HL-60 (cell line): Measurements from ENCODE around the gene RNF223.

Experiments used
- DNase-seq, 2 experiments: peaks; one replicate each; pipeline ENCODE4 v3.0.0-alpha.2; 2010 to 2020; ENCODE audit warnings: low read depth in 1 of 2, low spot score in 1 of 2
- H3K27ac ChIP-seq: fragments of 250-450 bp; sonication (Bioruptor Pico); replicated peaks from 2 replicates; pipeline ENCODE4 v1.5.1; 2020; ENCODE audit warnings: mild to moderate bottlenecking, moderate library complexity
- H3K27me3 ChIP-seq: fragments of 250-450 bp; sonication (Bioruptor Pico); 2 replicates; pipeline ENCODE4 v1.5.1; 2021; ENCODE audit warnings: mild to moderate bottlenecking, moderate library complexity; ENCODE audit not compliant: insufficient read depth, poor library complexity, severe bottlenecking
- H3K4me3 ChIP-seq: replicated peaks from 2 replicates; pipeline ENCODE4 v1.5.1; 2011; ENCODE audit warnings: mild to moderate bottlenecking, control low read depth, low read length; ENCODE audit not compliant: insufficient read depth
- GABPA ChIP-seq: IDR thresholded peaks from 2 replicates; pipeline ENCODE4 v1.6.1; 2012; ENCODE audit warnings: low read depth
- POLR2AphosphoS5 ChIP-seq: IDR thresholded peaks from 2 replicates; pipeline ENCODE4 v1.6.1; 2012; ENCODE audit warnings: low read depth
- SPI1 ChIP-seq: IDR thresholded peaks from 2 replicates; pipeline ENCODE4 v1.6.1; 2012; ENCODE audit warnings: low read depth, mild to moderate bottlenecking, borderline replicate concordance
- TF ChIP-seq, protein P1 (sequence below): IDR thresholded peaks from one replicate; pipeline ENCODE4 v1.5.1; 2011; ENCODE audit warnings: low read length, control low read depth, inconsistent platforms; ENCODE audit not compliant: insufficient read depth
- TF ChIP-seq, protein P2 (sequence below): IDR thresholded peaks from 2 replicates; pipeline ENCODE4 v1.6.1; 2012; ENCODE audit warnings: low read depth; ENCODE audit not compliant: insufficient replicate concordance

RNF223 gene

DNA sequence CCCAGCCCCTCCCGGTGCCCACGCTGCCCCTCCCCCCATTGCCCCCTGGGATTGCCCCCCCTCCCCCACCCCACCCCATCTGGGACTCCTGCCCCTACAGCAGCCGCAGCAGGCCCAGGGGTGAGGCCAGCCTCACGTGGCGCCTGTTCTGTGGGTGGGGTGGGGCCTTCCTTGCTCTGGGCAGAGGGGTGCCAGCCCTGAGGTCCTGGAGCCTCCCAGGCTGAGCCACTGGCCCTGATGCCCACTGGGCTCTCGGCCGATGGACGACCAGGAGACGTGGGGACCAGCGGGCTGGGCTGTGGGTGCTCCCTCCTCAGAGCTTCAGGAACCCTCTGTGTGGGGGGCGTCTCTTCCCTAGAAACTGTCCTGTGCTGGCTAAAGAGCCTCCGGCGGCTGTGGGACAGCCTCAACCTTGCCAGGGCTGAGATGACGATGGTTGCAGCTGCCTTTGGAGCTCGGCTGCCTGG, 47.5 kb upstream of the RNF223 start:
- TF ChIP-seq GABPA = no peak
- TF ChIP-seq, protein P1, sequence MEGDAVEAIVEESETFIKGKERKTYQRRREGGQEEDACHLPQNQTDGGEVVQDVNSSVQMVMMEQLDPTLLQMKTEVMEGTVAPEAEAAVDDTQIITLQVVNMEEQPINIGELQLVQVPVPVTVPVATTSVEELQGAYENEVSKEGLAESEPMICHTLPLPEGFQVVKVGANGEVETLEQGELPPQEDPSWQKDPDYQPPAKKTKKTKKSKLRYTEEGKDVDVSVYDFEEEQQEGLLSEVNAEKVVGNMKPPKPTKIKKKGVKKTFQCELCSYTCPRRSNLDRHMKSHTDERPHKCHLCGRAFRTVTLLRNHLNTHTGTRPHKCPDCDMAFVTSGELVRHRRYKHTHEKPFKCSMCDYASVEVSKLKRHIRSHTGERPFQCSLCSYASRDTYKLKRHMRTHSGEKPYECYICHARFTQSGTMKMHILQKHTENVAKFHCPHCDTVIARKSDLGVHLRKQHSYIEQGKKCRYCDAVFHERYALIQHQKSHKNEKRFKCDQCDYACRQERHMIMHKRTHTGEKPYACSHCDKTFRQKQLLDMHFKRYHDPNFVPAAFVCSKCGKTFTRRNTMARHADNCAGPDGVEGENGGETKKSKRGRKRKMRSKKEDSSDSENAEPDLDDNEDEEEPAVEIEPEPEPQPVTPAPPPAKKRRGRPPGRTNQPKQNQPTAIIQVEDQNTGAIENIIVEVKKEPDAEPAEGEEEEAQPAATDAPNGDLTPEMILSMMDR = no peak
- TF ChIP-seq, protein P2, sequence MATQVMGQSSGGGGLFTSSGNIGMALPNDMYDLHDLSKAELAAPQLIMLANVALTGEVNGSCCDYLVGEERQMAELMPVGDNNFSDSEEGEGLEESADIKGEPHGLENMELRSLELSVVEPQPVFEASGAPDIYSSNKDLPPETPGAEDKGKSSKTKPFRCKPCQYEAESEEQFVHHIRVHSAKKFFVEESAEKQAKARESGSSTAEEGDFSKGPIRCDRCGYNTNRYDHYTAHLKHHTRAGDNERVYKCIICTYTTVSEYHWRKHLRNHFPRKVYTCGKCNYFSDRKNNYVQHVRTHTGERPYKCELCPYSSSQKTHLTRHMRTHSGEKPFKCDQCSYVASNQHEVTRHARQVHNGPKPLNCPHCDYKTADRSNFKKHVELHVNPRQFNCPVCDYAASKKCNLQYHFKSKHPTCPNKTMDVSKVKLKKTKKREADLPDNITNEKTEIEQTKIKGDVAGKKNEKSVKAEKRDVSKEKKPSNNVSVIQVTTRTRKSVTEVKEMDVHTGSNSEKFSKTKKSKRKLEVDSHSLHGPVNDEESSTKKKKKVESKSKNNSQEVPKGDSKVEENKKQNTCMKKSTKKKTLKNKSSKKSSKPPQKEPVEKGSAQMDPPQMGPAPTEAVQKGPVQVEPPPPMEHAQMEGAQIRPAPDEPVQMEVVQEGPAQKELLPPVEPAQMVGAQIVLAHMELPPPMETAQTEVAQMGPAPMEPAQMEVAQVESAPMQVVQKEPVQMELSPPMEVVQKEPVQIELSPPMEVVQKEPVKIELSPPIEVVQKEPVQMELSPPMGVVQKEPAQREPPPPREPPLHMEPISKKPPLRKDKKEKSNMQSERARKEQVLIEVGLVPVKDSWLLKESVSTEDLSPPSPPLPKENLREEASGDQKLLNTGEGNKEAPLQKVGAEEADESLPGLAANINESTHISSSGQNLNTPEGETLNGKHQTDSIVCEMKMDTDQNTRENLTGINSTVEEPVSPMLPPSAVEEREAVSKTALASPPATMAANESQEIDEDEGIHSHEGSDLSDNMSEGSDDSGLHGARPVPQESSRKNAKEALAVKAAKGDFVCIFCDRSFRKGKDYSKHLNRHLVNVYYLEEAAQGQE = no peak
- no peak for TF ChIP-seq POLR2AphosphoS5
- no peak for TF ChIP-seq SPI1
- H3K4me3 ChIP-seq = no peak overlapping the region
- H3K27ac ChIP-seq = no peak overlapping the region
- DNase-seq = no peak
- peaks cover 18% of the 10 kb centered on the region for H3K27me3 ChIP-seq

DNA sequence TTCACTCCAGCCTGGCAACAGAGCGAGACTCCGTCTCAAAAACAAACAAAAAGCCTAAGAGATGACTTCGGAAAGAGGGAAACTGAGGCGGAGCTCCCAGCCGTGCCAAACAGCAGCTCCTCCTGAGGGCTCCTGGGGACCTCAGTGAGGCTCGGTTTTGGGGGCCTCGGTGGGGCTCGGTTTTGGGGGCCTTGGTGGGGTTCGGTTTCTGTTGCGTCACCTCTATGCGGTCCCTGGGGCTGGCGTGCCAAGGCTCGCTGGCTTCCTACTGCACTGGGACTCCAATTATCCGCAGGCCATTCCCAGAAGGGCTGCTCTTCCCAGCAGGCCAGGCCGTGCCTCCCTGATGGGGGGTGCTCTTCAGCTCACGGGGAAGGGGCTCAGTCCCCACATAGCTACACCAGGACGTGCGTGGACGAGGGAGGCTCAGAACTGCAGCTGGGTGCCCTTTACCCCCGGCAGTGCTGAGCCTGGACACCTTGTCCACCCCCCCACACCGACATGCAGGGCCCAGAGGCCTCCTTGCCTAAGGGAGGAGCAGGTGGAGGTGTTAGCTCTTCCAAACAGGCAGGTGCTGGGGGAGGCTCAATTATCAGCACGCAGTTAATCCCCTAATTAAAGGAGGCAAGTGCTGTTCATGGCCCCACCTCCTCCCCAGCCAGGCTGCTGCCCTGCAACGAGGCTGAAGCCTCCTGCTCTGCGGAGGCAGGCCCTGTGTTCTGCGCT, 46.9 kb upstream of the RNF223 start:
- no peak for DNase-seq
- peaks cover 18% of the 10 kb centered on the region for H3K27me3 ChIP-seq
- H3K27ac ChIP-seq = no peak overlapping the region
- TF ChIP-seq SPI1 (no peak), POLR2AphosphoS5 (no peak), GABPA (no peak)
- TF ChIP-seq, protein P1 = no peak
- TF ChIP-seq, protein P2 = no peak
- no peak overlapping the region for H3K4me3 ChIP-seq

DNA sequence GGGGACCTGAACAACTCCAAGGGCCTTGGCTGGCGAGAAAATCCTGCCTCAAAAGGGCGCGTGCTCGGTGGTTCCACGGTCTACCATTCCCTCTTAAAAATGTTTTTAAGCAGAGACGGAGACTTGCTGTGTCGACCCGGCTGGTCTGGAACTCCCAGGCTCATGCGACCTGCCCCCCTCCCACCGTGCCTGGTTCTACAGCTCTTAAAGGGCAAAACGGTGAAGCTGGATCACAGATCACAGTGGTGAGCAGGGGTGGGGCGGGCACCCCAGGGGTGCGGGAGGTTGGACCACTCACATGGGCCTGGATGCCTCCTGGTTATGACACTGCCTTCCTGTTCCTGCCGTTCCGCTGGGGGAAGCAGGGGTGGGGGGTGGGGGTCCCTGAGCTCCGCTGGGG, 46.0 kb upstream of the RNF223 start:
- DNase-seq = no peak
- peaks cover 18% of the 10 kb centered on the region for H3K27me3 ChIP-seq

More for the DNA sequence above, 46.0 kb upstream of the RNF223 start:
- Histone ChIP-seq H3K4me3 (no peak overlapping the region), H3K27ac (no peak overlapping the region)
- TF ChIP-seq, protein P2 = no peak
- no peak for TF ChIP-seq POLR2AphosphoS5
- TF ChIP-seq SPI1 = no peak
- TF ChIP-seq, protein P1 = no peak
- no peak for TF ChIP-seq GABPA
